MM.1S (cell line): ENCODE results near the gene CLTA.

ENCODE experiments used
- DNase-seq: peaks from one replicate; pipeline ENCODE4 v3.0.0-alpha.2; 2015
- H2AFZ ChIP-seq: fragments of 300-600 bp; sonication (generic); 2 replicates; pipeline ENCODE4 v1.6.0; 2016; ENCODE audit warnings: antibody characterized with exemption, low read length
- H3F3A ChIP-seq: fragments of 300-600 bp; sonication (generic); 2 replicates; pipeline ENCODE4 v1.6.1; 2016; ENCODE audit warnings: mild to moderate bottlenecking, antibody characterized with exemption, low read length, moderate library complexity, mixed read lengths; ENCODE audit not compliant: insufficient read depth
- H3K27ac ChIP-seq: fragments of 300-600 bp; sonication (generic); 2 replicates; pipeline ENCODE4 v1.5.1; 2016; ENCODE audit warnings: mild to moderate bottlenecking, low read length
- H3K27me3 ChIP-seq: fragments of 300-600 bp; sonication (generic); replicated peaks from 2 replicates; pipeline ENCODE4 v1.6.0; 2016; ENCODE audit warnings: low read length; ENCODE audit not compliant: insufficient read depth
- H3K36me3 ChIP-seq: fragments of 300-600 bp; sonication (generic); replicated peaks from 2 replicates; pipeline ENCODE4 v1.6.1; 2016; ENCODE audit warnings: mild to moderate bottlenecking, low read length, mixed read lengths; ENCODE audit not compliant: insufficient read depth
- H3K4me1 ChIP-seq: fragments of 300-600 bp; sonication (generic); 2 replicates; pipeline ENCODE4 v1.6.1; 2016; ENCODE audit warnings: low read length, mixed read lengths
- H3K4me2 ChIP-seq: fragments of 300-600 bp; sonication (generic); 2 replicates; pipeline ENCODE4 v1.6.0; 2016; ENCODE audit warnings: low read depth, low read length
- H3K4me3 ChIP-seq: fragments of 300-600 bp; sonication (generic); 2 replicates; pipeline ENCODE4 v1.5.1; 2016; ENCODE audit warnings: low read length, mixed read lengths
- H3K79me2 ChIP-seq: fragments of 300-600 bp; sonication (generic); 2 replicates; pipeline ENCODE4 v1.6.1; 2016; ENCODE audit warnings: mixed run types, low read length, mixed read lengths
- H3K9ac ChIP-seq: fragments of 300-600 bp; sonication (generic); 2 replicates; pipeline ENCODE4 v1.6.1; 2016; ENCODE audit warnings: low read length, mixed read lengths
- H3K9me2 ChIP-seq: fragments of 300-600 bp; sonication (generic); replicated peaks from 2 replicates; pipeline ENCODE4 v1.6.1; 2016; ENCODE audit warnings: mild to moderate bottlenecking, low read length, mixed read lengths; ENCODE audit not compliant: insufficient read depth
- H3K9me3 ChIP-seq: fragments of 300-600 bp; sonication (generic); replicated peaks from 2 replicates; pipeline ENCODE4 v1.6.1; 2016; ENCODE audit warnings: mild to moderate bottlenecking, low read length, mixed read lengths; ENCODE audit not compliant: insufficient read depth
- H4K20me1 ChIP-seq: fragments of 300-600 bp; sonication (generic); 2 replicates; pipeline ENCODE4 v1.6.1; 2016; ENCODE audit warnings: mild to moderate bottlenecking, low read length, moderate library complexity, mixed read lengths; ENCODE audit not compliant: insufficient read depth
- EZH2 ChIP-seq: fragments of 300-600 bp; sonication (generic); optimal IDR thresholded peaks from 2 replicates; pipeline ENCODE3; 2017; ENCODE audit warnings: low read depth, mild to moderate bottlenecking, antibody characterized with exemption, low read length, mixed read lengths
- EZH2phosphoT487 ChIP-seq: fragments of 300-600 bp; sonication (generic); IDR thresholded peaks from 2 replicates; pipeline ENCODE4 v1.6.1; 2018; ENCODE audit warnings: antibody characterized with exemption, low read length
- TF ChIP-seq, protein P1 (sequence below): fragments of 300-600 bp; sonication (generic); IDR thresholded peaks from 2 replicates; pipeline ENCODE4 v1.5.1; 2016; ENCODE audit warnings: antibody characterized with exemption, low read length, mixed read lengths

The CLTA gene

DNA sequence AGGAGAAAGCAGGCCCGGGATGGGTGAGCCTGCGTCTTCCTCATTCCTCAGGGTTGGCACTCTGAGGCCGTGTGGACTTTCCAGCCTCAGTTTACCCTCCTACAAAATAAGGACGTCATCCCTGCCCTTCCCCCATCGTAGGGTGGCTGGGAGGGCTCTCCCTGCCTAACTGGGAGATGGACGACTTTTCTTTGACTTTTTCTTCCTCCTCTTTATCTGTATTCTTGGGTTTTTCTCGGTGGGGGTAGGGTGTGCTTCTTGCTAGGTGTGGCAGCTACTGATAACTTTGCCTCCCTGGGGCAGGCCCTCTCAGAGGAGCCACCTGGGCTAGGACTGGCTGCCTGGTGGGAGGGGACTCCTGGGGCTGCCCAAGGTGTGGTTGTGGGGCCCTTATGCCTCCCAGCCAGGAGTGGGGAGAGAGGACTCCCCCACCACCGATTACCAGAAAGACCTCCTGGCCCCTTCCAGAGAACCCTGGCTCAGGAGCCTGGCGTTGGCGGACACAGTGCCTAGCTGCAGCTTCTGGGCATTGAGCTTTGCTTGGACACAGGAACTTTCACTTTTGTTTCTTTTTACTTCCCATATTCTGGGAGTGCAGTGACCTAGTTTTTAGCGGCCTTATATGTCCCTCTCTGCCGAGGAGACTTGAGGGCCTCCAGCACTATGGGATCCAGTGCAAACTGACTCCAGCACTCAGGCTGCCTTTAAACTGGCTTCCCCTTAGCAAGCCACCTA is 48.0 kb upstream of the CLTA start:
- H2AFZ ChIP-seq: no peak overlapping the region
- H3K79me2 ChIP-seq: peaks cover 23% of the 10 kb centered on the region; the same call in 1 of the 2 replicates
- no peaks in the 10 kb centered on the region for H3K36me3 ChIP-seq
- H3K4me2 ChIP-seq: peak overlapping the region; percentile 8; the same call in 1 of the 2 replicates
- no peaks in the 10 kb centered on the region for H4K20me1 ChIP-seq
- no peak overlapping the region for H3K9ac ChIP-seq
- H3K9me2 ChIP-seq: no peaks in the 10 kb centered on the region
- peaks cover 62% of the 10 kb centered on the region for H3K4me1 ChIP-seq
- TF ChIP-seq, protein P1, sequence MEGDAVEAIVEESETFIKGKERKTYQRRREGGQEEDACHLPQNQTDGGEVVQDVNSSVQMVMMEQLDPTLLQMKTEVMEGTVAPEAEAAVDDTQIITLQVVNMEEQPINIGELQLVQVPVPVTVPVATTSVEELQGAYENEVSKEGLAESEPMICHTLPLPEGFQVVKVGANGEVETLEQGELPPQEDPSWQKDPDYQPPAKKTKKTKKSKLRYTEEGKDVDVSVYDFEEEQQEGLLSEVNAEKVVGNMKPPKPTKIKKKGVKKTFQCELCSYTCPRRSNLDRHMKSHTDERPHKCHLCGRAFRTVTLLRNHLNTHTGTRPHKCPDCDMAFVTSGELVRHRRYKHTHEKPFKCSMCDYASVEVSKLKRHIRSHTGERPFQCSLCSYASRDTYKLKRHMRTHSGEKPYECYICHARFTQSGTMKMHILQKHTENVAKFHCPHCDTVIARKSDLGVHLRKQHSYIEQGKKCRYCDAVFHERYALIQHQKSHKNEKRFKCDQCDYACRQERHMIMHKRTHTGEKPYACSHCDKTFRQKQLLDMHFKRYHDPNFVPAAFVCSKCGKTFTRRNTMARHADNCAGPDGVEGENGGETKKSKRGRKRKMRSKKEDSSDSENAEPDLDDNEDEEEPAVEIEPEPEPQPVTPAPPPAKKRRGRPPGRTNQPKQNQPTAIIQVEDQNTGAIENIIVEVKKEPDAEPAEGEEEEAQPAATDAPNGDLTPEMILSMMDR: no peak
- TF ChIP-seq EZH2 (no peak), EZH2phosphoT487 (no peak)
- no peak overlapping the region for H3K4me3 ChIP-seq
- no peaks in the 10 kb centered on the region for H3K9me3 ChIP-seq
- no peaks in the 10 kb centered on the region for H3K27me3 ChIP-seq
- no peak overlapping the region for H3K27ac ChIP-seq
- DNase-seq: no peak
- H3F3A ChIP-seq: peaks cover 18% of the 10 kb centered on the region

DNA sequence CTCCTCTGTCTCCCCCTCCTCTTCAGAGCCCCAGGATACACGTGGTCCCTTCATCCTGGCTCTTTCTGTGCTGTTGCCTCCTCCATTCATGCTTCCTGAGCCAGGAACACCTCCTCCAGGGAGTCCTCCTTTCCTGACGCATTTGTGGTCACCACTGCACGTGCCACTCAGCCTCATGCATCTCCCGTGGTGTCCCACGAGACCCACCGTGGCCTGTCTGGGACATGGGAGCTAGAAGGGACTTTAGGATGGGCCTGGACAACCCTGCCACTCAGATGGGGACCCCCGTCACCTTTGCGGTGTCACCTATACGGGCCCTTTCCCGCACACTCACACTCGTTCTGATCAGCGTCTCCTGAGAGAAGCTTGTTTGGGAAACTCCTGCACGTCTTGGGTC is 47.5 kb upstream of the CLTA start:
- Histone ChIP-seq H3F3A (peaks cover 20% of the 10 kb centered on the region), H3K4me2 (peak overlapping the region; percentile 8; the same call in 1 of the 2 replicates), H4K20me1 (no peaks in the 10 kb centered on the region), H3K9me3 (no peaks in the 10 kb centered on the region), H3K79me2 (peaks cover 23% of the 10 kb centered on the region; the same call in 1 of the 2 replicates), H3K27me3 (no peaks in the 10 kb centered on the region), H3K27ac (no peak overlapping the region), H3K9me2 (no peaks in the 10 kb centered on the region), H3K4me3 (no peak overlapping the region), H3K36me3 (no peaks in the 10 kb centered on the region), H2AFZ (no peak overlapping the region), H3K9ac (no peak overlapping the region), H3K4me1 (peaks cover 68% of the 10 kb centered on the region)
- TF ChIP-seq EZH2 (no peak), EZH2phosphoT487 (no peak)
- TF ChIP-seq, protein P1: no peak
- DNase-seq: no peak

DNA sequence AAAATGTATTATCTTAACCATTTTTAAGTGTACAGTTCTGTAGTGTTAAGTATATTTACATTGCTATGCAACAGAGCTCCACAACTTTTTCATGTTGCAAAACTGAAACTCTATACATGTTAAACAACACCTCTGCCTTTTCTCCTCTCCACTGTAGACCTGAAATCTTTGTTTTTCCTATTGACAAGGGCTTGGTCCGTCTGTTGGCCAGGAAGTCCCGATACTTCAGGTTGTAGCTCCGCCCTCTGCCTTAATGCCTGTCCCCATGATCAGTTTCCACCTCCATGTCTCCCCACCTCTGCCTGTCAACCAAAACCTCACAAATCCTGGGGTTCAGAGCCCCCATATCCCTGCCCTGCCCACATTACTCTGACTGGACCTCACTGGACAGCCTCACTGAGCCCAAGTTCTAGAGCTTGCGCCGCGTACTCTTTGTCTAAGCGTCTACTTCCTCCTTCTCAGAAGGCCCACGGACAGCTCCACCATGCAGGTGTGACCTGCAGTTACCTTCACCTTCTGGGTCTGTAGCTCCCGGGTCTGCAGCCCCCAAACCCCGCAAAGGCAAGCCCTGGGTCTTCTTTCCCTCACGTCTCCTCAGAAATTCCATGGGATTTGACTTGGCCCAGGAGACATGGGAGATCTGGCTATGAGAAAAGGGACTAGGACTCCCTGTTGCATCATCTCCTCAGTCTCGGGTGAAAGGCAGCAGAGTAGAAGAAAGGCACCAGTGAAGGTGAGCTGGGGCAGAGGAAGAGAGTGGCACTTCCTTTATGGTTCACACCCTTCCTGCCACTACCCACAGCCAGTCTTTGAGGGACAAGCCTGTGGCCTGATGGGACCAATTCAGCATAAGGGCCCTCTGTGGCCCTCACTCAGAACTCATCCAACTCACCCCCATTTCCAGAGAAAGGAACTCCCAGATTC is 46.1 kb upstream of the CLTA start:
- H3K27ac ChIP-seq: peak overlapping the region; percentile 18; the same call in 1 of the 2 replicates
- no peaks in the 10 kb centered on the region for H3K9me2 ChIP-seq
- H2AFZ ChIP-seq: 0 out of 2 replicates have a peak overlapping the region, but pooled peaks have one; percentile 37
- H3K9me3 ChIP-seq: no peaks in the 10 kb centered on the region
- no peak overlapping the region for H3K9ac ChIP-seq
- no peaks in the 10 kb centered on the region for H3K36me3 ChIP-seq
- H3K79me2 ChIP-seq: peaks cover 18% of the 10 kb centered on the region; the same call in 1 of the 2 replicates
- no peaks in the 10 kb centered on the region for H3K27me3 ChIP-seq
- peaks cover 32% of the 10 kb centered on the region for H3F3A ChIP-seq
- peak; percentile 39 for DNase-seq
- peak overlapping the region; percentile 29 for H3K4me3 ChIP-seq
- H3K4me1 ChIP-seq: peaks cover 76% of the 10 kb centered on the region
- H4K20me1 ChIP-seq: no peaks in the 10 kb centered on the region
- H3K4me2 ChIP-seq: peak overlapping the region; percentile 83
- TF ChIP-seq, protein P1: no peak
- TF ChIP-seq EZH2phosphoT487 (no peak), EZH2 (no peak)
